HCT116 (cell line): ENCODE measurements around the gene PRSS27. TPM values are rescaled to one million over a fixed set of nuclear protein-coding genes. Genes with fewer than 3 reads are reported as not detected.

Experiments
- ATAC-seq: fragments of 200-7000 bp; cut with Tn5 transposase; 2 replicates; pipeline ENCODE4 v1.9.1; 2020; ENCODE audit warnings: mild to moderate bottlenecking, moderate library complexity
- BruUV-seq: library from RNA; stranded (reverse); fragments of 400-500 nt; replicated peaks from 2 replicates; lab custom pipeline; 2021; lab: Mats Ljungman, UMichigan
- CTCF ChIA-PET: fragments of 300-600 bp; sonication (Branson Sonifier 250); formaldehyde crosslinking; loops from one replicate; lab custom pipeline; 2021; ENCODE audit warnings: antibody characterized with exemption; lab: Charles Lee
- POLR2A ChIA-PET: fragments of 300-600, 350-600 bp; sonication (Branson Sonifier 250); formaldehyde crosslinking; loops from one replicate; lab custom pipeline; 2021; ENCODE audit warnings: antibody characterized with exemption; lab: Charles Lee
- RAD21 ChIA-PET, 2 experiments: fragments of 300-600 bp; sonication (Branson Sonifier 250); formaldehyde crosslinking; loops; one replicate each; lab custom pipeline; 2023; ENCODE audit warnings: low total read pairs in 2 of 2; ENCODE audit not compliant: uncharacterized antibody in 2 of 2, unreplicated experiment in 2 of 2, low non-redundant PET in 1 of 2; lab: Charles Lee
- DNase-seq: peaks from one replicate; pipeline ENCODE4 v3.0.0-alpha.2; 2010; ENCODE audit warnings: low read depth, low spot score
- H2AFZ ChIP-seq: fragments of 200-600 bp; shearing (Covaris generic), sonication (generic); 2 replicates; pipeline ENCODE4 v1.6.1; 2017; ENCODE audit warnings: low read depth, mixed run types, mixed read lengths, antibody characterized with exemption, low read length; ENCODE audit not compliant: poor library complexity, severe bottlenecking
- H3K27ac ChIP-seq: 2 replicates; pipeline ENCODE4 v1.5.1; 2012; ENCODE audit warnings: low read depth, low read length
- H3K27me3 ChIP-seq: fragments of 200-600 bp; sonication (generic); 2 replicates; pipeline ENCODE4 v1.6.1; 2016; ENCODE audit warnings: mixed run types, low read length, mixed read lengths; ENCODE audit not compliant: insufficient read depth
- H3K36me3 ChIP-seq, 2 experiments: fragments of 200-500 bp in 1 of 2; fragments of 200-600 bp in 1 of 2; sonication (Bioruptor generic) in 1 of 2; sonication (generic) in 1 of 2; 2 replicates each; pipeline versions ENCODE4 v1.5.1 to v1.6.1; 2014 to 2016; ENCODE audit warnings: low read length in 2 of 2, inconsistent platforms in 1 of 2, mixed read lengths in 1 of 2, mixed run types in 1 of 2; ENCODE audit not compliant: insufficient read depth in 2 of 2, control insufficient read depth in 1 of 2
- H3K4me1 ChIP-seq, 2 experiments: fragments of 200-600 bp in 1 of 2; sonication (generic) in 1 of 2; 2 replicates each; pipeline versions ENCODE4 v1.5.1 to v1.6.1; 2012 to 2017; ENCODE audit warnings: low read length in 2 of 2, inconsistent platforms in 1 of 2, mild to moderate bottlenecking in 1 of 2, mixed read lengths in 1 of 2, mixed run types in 1 of 2, moderate library complexity in 1 of 2; ENCODE audit not compliant: insufficient read depth in 2 of 2, control insufficient read depth in 1 of 2
- H3K4me2 ChIP-seq: fragments of 200-600 bp; sonication (generic); 2 replicates; pipeline ENCODE4 v1.6.1; 2017; ENCODE audit warnings: mixed run types, low read length, mixed read lengths
- H3K4me3 ChIP-seq, 2 experiments: fragments of 200-600 bp in 1 of 2; sonication (generic) in 1 of 2; replicated peaks in 1 of 2; 2 replicates each; pipeline ENCODE4 v1.5.1; 2011 to 2016; ENCODE audit warnings: low read length in 2 of 2, control low read depth in 1 of 2, low read depth in 1 of 2, mild to moderate bottlenecking in 1 of 2, mixed read lengths in 1 of 2, mixed run types in 1 of 2
- H3K79me2 ChIP-seq: fragments of 200-600 bp; sonication (generic); 2 replicates; pipeline ENCODE4 v1.6.1; 2017; ENCODE audit warnings: mild to moderate bottlenecking, mixed run types, low read length, moderate library complexity, mixed read lengths; ENCODE audit not compliant: insufficient read depth
- H3K9ac ChIP-seq: fragments of 200-600 bp; sonication (generic); 2 replicates; pipeline ENCODE4 v1.6.1; 2016; ENCODE audit warnings: low read length, mixed read lengths
- H3K9me2 ChIP-seq: fragments of 200-600 bp; sonication (generic), shearing (Covaris generic); 2 replicates; pipeline ENCODE4 v1.6.1; 2017; ENCODE audit warnings: mixed run types, mild to moderate bottlenecking, moderate library complexity; ENCODE audit not compliant: insufficient read depth
- H3K9me3 ChIP-seq, 2 experiments: fragments of 200-500 bp in 1 of 2; fragments of 200-600 bp in 1 of 2; sonication (Bioruptor generic) in 1 of 2; sonication (generic) in 1 of 2; 2 replicates each; pipeline ENCODE4 v1.6.1; 2014 to 2017; ENCODE audit warnings: low read length in 2 of 2, mixed read lengths in 2 of 2, inconsistent platforms in 1 of 2, low read depth in 1 of 2, mild to moderate bottlenecking in 1 of 2, mixed run types in 1 of 2, moderate library complexity in 1 of 2; ENCODE audit not compliant: control insufficient read depth in 1 of 2, insufficient read depth in 1 of 2
- H4K20me1 ChIP-seq: fragments of 200-600 bp; sonication (generic), shearing (Covaris generic); 2 replicates; pipeline ENCODE4 v1.6.1; 2017; ENCODE audit warnings: mixed run types, mild to moderate bottlenecking, moderate library complexity; ENCODE audit not compliant: insufficient read depth
- ATF3 ChIP-seq: IDR thresholded peaks from 2 replicates; pipeline ENCODE4 v1.6.1; 2012
- CBX3 ChIP-seq: IDR thresholded peaks from 2 replicates; pipeline ENCODE4 v1.6.1; 2012; ENCODE audit warnings: low read depth
- CEBPB ChIP-seq: IDR thresholded peaks from 2 replicates; pipeline ENCODE4 v1.6.1; 2012; ENCODE audit warnings: low read depth
- CTCF ChIP-seq, 3 experiments: fragments of 200-600 bp in 1 of 3; sonication (generic) in 1 of 3; IDR thresholded peaks in 2 of 3; conservative IDR thresholded peaks in 1 of 3; 2 replicates each; pipeline ENCODE4 v1.5.1; 2012 to 2017; ENCODE audit warnings: low read depth in 2 of 3, low read length in 2 of 3, antibody characterized with exemption in 1 of 3, borderline replicate concordance in 1 of 3, control low read depth in 1 of 3, mild to moderate bottlenecking in 1 of 3, mixed read lengths in 1 of 3, mixed run types in 1 of 3, moderate library complexity in 1 of 3; ENCODE audit not compliant: insufficient read depth in 1 of 3
- EGR1 ChIP-seq: IDR thresholded peaks from 2 replicates; pipeline ENCODE4 v1.6.1; 2012; ENCODE audit warnings: low read depth
- EZH2 ChIP-seq: fragments of 200-600 bp; sonication (generic); IDR thresholded peaks from 2 replicates; pipeline ENCODE4 v1.6.1; 2017; ENCODE audit warnings: antibody characterized with exemption, mixed run types
- EZH2phosphoT487 ChIP-seq: fragments of 200-600 bp; IDR thresholded peaks from 2 replicates; pipeline ENCODE4 v1.6.1; 2018; ENCODE audit warnings: antibody characterized with exemption, borderline replicate concordance
- FOSL1 ChIP-seq: IDR thresholded peaks from 2 replicates; pipeline ENCODE4 v1.6.1; 2012; ENCODE audit warnings: low read depth
- JUND ChIP-seq: IDR thresholded peaks from 2 replicates; pipeline ENCODE4 v1.6.1; 2012
- MAX ChIP-seq: IDR thresholded peaks from 2 replicates; pipeline ENCODE4 v1.6.1; 2012
- POLR2AphosphoS5 ChIP-seq: IDR thresholded peaks from 2 replicates; pipeline ENCODE4 v1.6.1; 2011; ENCODE audit warnings: mild to moderate bottlenecking, low read depth, low read length, moderate library complexity
- REST ChIP-seq: IDR thresholded peaks from 2 replicates; pipeline ENCODE4 v1.6.1; 2012; ENCODE audit warnings: low read depth
- SIN3A ChIP-seq: IDR thresholded peaks from 2 replicates; pipeline ENCODE4 v1.6.1; 2012; ENCODE audit warnings: low read depth
- SP1 ChIP-seq: IDR thresholded peaks from 2 replicates; pipeline ENCODE4 v1.6.1; 2012; ENCODE audit warnings: low read depth
- SRF ChIP-seq: IDR thresholded peaks from 2 replicates; pipeline ENCODE4 v1.6.1; 2012; ENCODE audit warnings: low read depth
- TCF7L2 ChIP-seq: IDR thresholded peaks from 2 replicates; pipeline ENCODE4 v1.7.0; 2011; ENCODE audit warnings: borderline replicate concordance, inconsistent platforms; ENCODE audit not compliant: insufficient read depth, insufficient read length; ENCODE audit errors: extremely low read depth
- YY1 ChIP-seq: IDR thresholded peaks from 2 replicates; pipeline ENCODE4 v1.6.1; 2011; ENCODE audit warnings: low read length, low read depth, moderate library complexity, mild to moderate bottlenecking; ENCODE audit not compliant: insufficient replicate concordance; ENCODE audit errors: extremely low read depth
- ZBTB33 ChIP-seq: IDR thresholded peaks from 2 replicates; pipeline ENCODE4 v1.6.1; 2011; ENCODE audit warnings: mild to moderate bottlenecking, low read length, moderate library complexity; ENCODE audit not compliant: insufficient replicate concordance; ENCODE audit errors: extremely low read depth
- ZFX ChIP-seq: fragments of 450-650 bp; IDR thresholded peaks from 2 replicates; pipeline ENCODE4 v1.6.1; 2017
- intact Hi-C: fragments of 100-400 bp; cut with micrococcal nuclease; formaldehyde crosslinking; loops from 2 replicates; pipeline ENCODE4 v1.10.0; 2022
- total RNA-seq: library from RNA; stranded (reverse); gene quantifications from one replicate; pipeline ENCODE4 v1.2.1, GENCODE V29; 2021; ENCODE audit not compliant: unreplicated experiment

Gene PRSS27
- total RNA-seq, 1 experiment from 2014 or later, result 3.3 TPM

- Histone ChIP-seq H3K27me3 (no peaks in the 10 kb centered on the region), H3K9me2 (no peaks in the 10 kb centered on the region), H2AFZ (no peak overlapping the region), H3K36me3 (no peaks in the 10 kb centered on the region), H3K27ac (no peak overlapping the region), H3K4me2 (no peak overlapping the region), H3K4me3 (no peak overlapping the region), H3K79me2 (no peaks in the 10 kb centered on the region), H3K9me3 (no peaks in the 10 kb centered on the region), H3K4me1 (peaks cover 6 to 18% of the 10 kb centered on the region in 2 experiments), H3K9ac (no peak overlapping the region), H4K20me1 (no peaks in the 10 kb centered on the region)
- BruUV-seq, result no TSS peak
- ATAC-seq (no peak), DNase-seq (no peak)
- RAD21 ChIA-PET, result no interaction called here
- POLR2A ChIA-PET, result no interaction called here
- intact Hi-C loops, result no loop called here
- CTCF ChIA-PET, result no interaction called here
- TF ChIP-seq EZH2phosphoT487 (no peak), CEBPB (no peak), CTCF (IDR thresholded peaks at IDR 0.05 in 2 of 3, conservative IDR thresholded peaks at IDR 0.05 in 1 of 3; ENCODE audit: borderline replicate concordance in 1 of 3, insufficient read depth in 1 of 3, low read depth in 2 of 3, low read length in 2 of 3) (no peak), ZBTB33 (no peak), EGR1 (no peak), YY1 (no peak), JUND (no peak), SIN3A (no peak), ZFX (no peak), FOSL1 (no peak), CBX3 (no peak), ATF3 (no peak), REST (no peak), SP1 (no peak), MAX (no peak), TCF7L2 (no peak), EZH2 (no peak), POLR2AphosphoS5 (no peak), SRF (no peak)
Observed at GRCh38 chr16:2715966-2716885, 3.8 kb downstream of the PRSS27 start.
